Fibroblast of lung (primary cell): ENCODE results near the gene SSBP3. TPM values are rescaled to one million over a fixed set of nuclear protein-coding genes. Genes with fewer than 3 reads are reported as not detected.

ENCODE experiments used
- DNase-seq, 2 donors: peaks; one replicate each; pipeline versions ENCODE4 v3.0.0 to v3.0.0-alpha.2; 2010; ENCODE audit warnings: low read depth in 2 of 2
- H2AFZ ChIP-seq: 2 replicates; pipeline ENCODE4 v1.5.1; 2012; ENCODE audit warnings: low read length, control low read depth, inconsistent platforms
- H3K27ac ChIP-seq: 2 replicates; pipeline ENCODE4 v1.5.1; 2011; ENCODE audit warnings: low read length, control low read depth; ENCODE audit not compliant: insufficient read depth
- H3K27me3 ChIP-seq: 2 replicates; pipeline ENCODE4 v1.5.1; 2011; ENCODE audit warnings: mild to moderate bottlenecking, low read length; ENCODE audit not compliant: control insufficient read depth, insufficient read depth
- H3K36me3 ChIP-seq: 2 replicates; pipeline ENCODE4 v1.5.1; 2011; ENCODE audit warnings: low read length; ENCODE audit not compliant: control insufficient read depth, insufficient read depth
- H3K4me1 ChIP-seq: 2 replicates; pipeline ENCODE4 v1.5.1; 2011; ENCODE audit warnings: low read length; ENCODE audit not compliant: control insufficient read depth, insufficient read depth; ENCODE audit errors: extremely low read depth
- H3K4me2 ChIP-seq: 2 replicates; pipeline ENCODE4 v1.5.1; 2011; ENCODE audit warnings: low read length, control low read depth; ENCODE audit not compliant: insufficient read depth; ENCODE audit errors: extremely low read depth
- H3K4me3 ChIP-seq, 4 experiments: fragments of 200-600 bp in 1 of 4; sonication (generic) in 1 of 4; replicated peaks in 1 of 4; 2 replicates each; pipeline ENCODE4 v1.5.1; 2011 to 2016; ENCODE audit warnings: low read length in 4 of 4, low read depth in 3 of 4, mild to moderate bottlenecking in 3 of 4, control low read depth in 2 of 4, inconsistent platforms in 1 of 4, mixed read lengths in 1 of 4; ENCODE audit not compliant: insufficient read depth in 1 of 4; ENCODE audit errors: control extremely low read depth in 1 of 4
- H3K79me2 ChIP-seq: 2 replicates; pipeline ENCODE4 v1.5.1; 2012; ENCODE audit warnings: mild to moderate bottlenecking, low read length, inconsistent platforms; ENCODE audit not compliant: control insufficient read depth, insufficient read depth
- H3K9ac ChIP-seq: 2 replicates; pipeline ENCODE4 v1.5.1; 2011; ENCODE audit warnings: mild to moderate bottlenecking, low read length, control low read depth; ENCODE audit not compliant: insufficient read depth
- H3K9me3 ChIP-seq: 2 replicates; pipeline ENCODE4 v1.5.1; 2012; ENCODE audit warnings: low read depth, low read length; ENCODE audit not compliant: control insufficient read depth, insufficient read depth
- H4K20me1 ChIP-seq: 2 replicates; pipeline ENCODE4 v1.5.1; 2011; ENCODE audit warnings: low read length; ENCODE audit not compliant: control insufficient read depth, insufficient read depth; ENCODE audit errors: extremely low read depth
- CTCF ChIP-seq, 2 donors: IDR thresholded peaks in 1 of 2; conservative IDR thresholded peaks in 1 of 2; 1 replicate in 1 of 2; 2 replicates in 1 of 2; pipeline ENCODE4 v1.5.1; 2011 to 2012; ENCODE audit warnings: low read length in 2 of 2, control low read depth in 1 of 2, inconsistent platforms in 1 of 2, low read depth in 1 of 2, mild to moderate bottlenecking in 1 of 2
- EZH2 ChIP-seq: IDR thresholded peaks from 2 replicates; pipeline ENCODE4 v1.5.1; 2012; ENCODE audit warnings: low read length, control low read depth, mild to moderate bottlenecking; ENCODE audit errors: missing control alignments
- polyA plus RNA-seq, 2 donors: library from polyadenylated mRNA; depleted of rRNA in 1 of 2; stranded (reverse) in 1 of 2; unstranded in 1 of 2; fragments of >200 nt; gene quantifications; 2 replicates each; pipeline ENCODE4 v1.2.1, GENCODE V29; 2011 to 2012; ENCODE audit warnings: missing spikeins in 1 of 2
- total RNA-seq: library from RNA; depleted of rRNA; stranded (reverse); fragments of >200 nt; gene quantifications from 2 replicates; pipeline ENCODE4 v1.2.1, GENCODE V29; 2014

Gene SSBP3
- total and polyA plus RNA-seq, 2 donors (not counting 1 experiment from before 2014, with no cell fraction given), result 9.4 to 26.4 TPM

DNA sequence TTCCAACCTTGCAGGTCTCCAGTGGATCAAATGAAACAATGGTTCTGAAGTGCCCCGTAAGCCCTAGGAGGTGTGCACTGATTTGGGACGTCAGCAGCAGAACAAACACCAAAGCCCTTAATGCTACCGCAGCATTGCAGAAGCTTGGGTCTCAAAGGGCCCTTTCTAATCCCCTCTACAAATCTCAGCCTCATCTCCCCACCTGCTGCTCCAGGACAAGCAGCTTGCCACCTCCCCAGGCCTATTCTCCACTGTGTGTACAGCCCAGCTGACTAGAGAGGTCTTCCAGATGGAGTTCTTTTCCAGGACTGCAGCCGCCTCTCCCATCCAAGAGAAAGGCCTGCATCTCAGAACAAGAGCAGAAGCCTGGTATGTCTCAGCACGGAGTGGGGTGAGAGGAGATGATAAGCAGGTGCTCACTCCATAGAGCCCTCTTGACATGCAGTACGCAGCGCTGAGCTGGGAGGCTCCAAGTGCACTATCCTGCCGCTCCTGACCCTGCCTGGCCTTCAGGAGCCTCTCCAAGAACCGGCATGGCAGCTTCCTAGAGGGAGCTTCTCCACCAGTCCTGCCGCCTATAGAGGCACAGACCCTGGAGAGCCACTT is 160.0 kb downstream of the SSBP3 start:
- Histone ChIP-seq H3K9ac (no peak overlapping the region), H3K79me2 (no peaks in the 10 kb centered on the region), H3K4me3 (no peak overlapping the region), H3K27me3 (no peaks in the 10 kb centered on the region), H3K4me2 (no peak overlapping the region), H3K4me1 (peaks cover 13% of the 10 kb centered on the region), H3K9me3 (no peaks in the 10 kb centered on the region), H3K27ac (no peak overlapping the region), H3K36me3 (peaks cover 3% of the 10 kb centered on the region), H2AFZ (no peak overlapping the region), H4K20me1 (no peaks in the 10 kb centered on the region)
- no peak for DNase-seq
- no peak for TF ChIP-seq EZH2
- no peak for TF ChIP-seq CTCF (conservative IDR thresholded peaks at IDR 0.05 in 1 of 2, IDR thresholded peaks at IDR 0.05 in 1 of 2; ENCODE audit: low read depth in 1 of 2, low read length in 2 of 2)

DNA sequence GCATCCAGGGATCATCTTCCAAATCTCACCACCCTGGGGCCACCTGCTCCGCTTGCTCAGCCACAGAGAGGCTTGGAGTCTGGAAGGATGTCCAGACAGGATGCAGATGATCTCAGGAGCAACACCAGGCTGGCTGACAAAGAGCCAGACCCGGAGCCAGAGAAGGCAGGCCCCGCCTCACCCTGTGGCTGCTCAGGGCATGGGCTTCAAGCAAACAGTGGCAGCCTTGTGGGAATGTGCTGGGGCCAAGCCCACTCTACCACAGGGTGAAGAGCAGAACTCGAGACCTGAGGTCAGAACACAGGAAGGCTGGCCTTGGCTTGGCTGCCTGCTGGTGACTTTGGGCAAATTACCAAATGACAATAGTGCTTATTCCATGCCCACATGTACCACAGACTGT is 160.7 kb downstream of the SSBP3 start:
- peak in 1 of 2 donors; percentile 18 for DNase-seq
- TF ChIP-seq CTCF (conservative IDR thresholded peaks at IDR 0.05 in 1 of 2, IDR thresholded peaks at IDR 0.05 in 1 of 2; ENCODE audit: low read depth in 1 of 2, low read length in 2 of 2), result no peak
- no peak for TF ChIP-seq EZH2
- H3K27ac ChIP-seq, result no peak overlapping the region
- no peaks in the 10 kb centered on the region for H4K20me1 ChIP-seq
- H3K9me3 ChIP-seq, result no peaks in the 10 kb centered on the region
- peaks cover 3% of the 10 kb centered on the region for H3K36me3 ChIP-seq
- peaks cover 8% of the 10 kb centered on the region for H3K4me1 ChIP-seq
- H3K79me2 ChIP-seq, result no peaks in the 10 kb centered on the region
- no peak overlapping the region for H3K9ac ChIP-seq
- no peaks in the 10 kb centered on the region for H3K27me3 ChIP-seq
- H3K4me2 ChIP-seq, result no peak overlapping the region
- H3K4me3 ChIP-seq, result no peak overlapping the region
- no peak overlapping the region for H2AFZ ChIP-seq

- Histone ChIP-seq H3K36me3 (peaks cover 3% of the 10 kb centered on the region), H2AFZ (no peak overlapping the region), H4K20me1 (no peaks in the 10 kb centered on the region), H3K79me2 (no peaks in the 10 kb centered on the region), H3K4me2 (no peak overlapping the region), H3K27me3 (no peaks in the 10 kb centered on the region), H3K9me3 (no peaks in the 10 kb centered on the region), H3K4me1 (peaks cover 3% of the 10 kb centered on the region), H3K9ac (no peak overlapping the region), H3K27ac (no peak overlapping the region), H3K4me3 (no peak overlapping the region)
- TF ChIP-seq EZH2, result no peak
- no peak for TF ChIP-seq CTCF (conservative IDR thresholded peaks at IDR 0.05 in 1 of 2, IDR thresholded peaks at IDR 0.05 in 1 of 2; ENCODE audit: low read depth in 1 of 2, low read length in 2 of 2)
- DNase-seq, result no peak
Observed at GRCh38 chr1:54244655-54245054, 161.5 kb downstream of the SSBP3 start.
